HFFc6 (cell line): ENCODE results near the gene ITPRIPL1. TPM values are rescaled to one million over a fixed set of nuclear protein-coding genes. Genes with fewer than 3 reads are reported as not detected.
A peak's percentile ranks its signal among the peaks of the same experiment; 100 is the strongest.
"Not testable (repeated sequence)": the region's sequence is repeated elsewhere in the genome, so short reads cannot be mapped to it uniquely, and the experiment has no call there.

Source experiments
- DNase-seq: peaks from one replicate; pipeline ENCODE4 v3.0.0-alpha.2; 2018
- H3K27ac Mint-ChIP-seq: 2 replicates; pipeline ENCODE4 v1.8.0; 2020; ENCODE audit warnings: mild to moderate bottlenecking, mixed read lengths
- H3K27me3 Mint-ChIP-seq: 2 replicates; pipeline ENCODE4 v1.8.0; 2021; ENCODE audit warnings: mild to moderate bottlenecking, moderate library complexity, mixed read lengths; ENCODE audit not compliant: insufficient read depth
- H3K36me3 Mint-ChIP-seq: 2 replicates; pipeline ENCODE4 v1.8.0; 2021; ENCODE audit warnings: low read depth, mixed read lengths
- H3K4me1 Mint-ChIP-seq: 2 replicates; pipeline ENCODE4 v1.8.0; 2020; ENCODE audit warnings: low read depth, mixed read lengths
- H3K4me3 Mint-ChIP-seq: 2 replicates; pipeline ENCODE4 v1.8.0; 2020; ENCODE audit warnings: mild to moderate bottlenecking, moderate library complexity, mixed read lengths
- H3K9me3 Mint-ChIP-seq: 2 replicates; pipeline ENCODE4 v1.8.0; 2020; ENCODE audit warnings: mild to moderate bottlenecking, mixed read lengths
- long read RNA-seq: library from polyadenylated mRNA; unstranded; transcript quantifications from one replicate; pipeline ENCODE4 v2.0.0, GENCODE V29; 2019
- total RNA-seq, 6 experiments: library from RNA; stranded (reverse); fragmentation: NEBNext Ultra II Directional; extraction: Animal tissue kit (Norgen Biotek cat#: 25700); gene quantifications; 2 replicates in 1 of 6; 3 replicates in 5 of 6; pipeline ENCODE4 v1.2.3, GENCODE V29; 2021
- TF ChIP-seq, protein P1 (sequence below): fragments of 200-600 bp; sonication (generic); IDR thresholded peaks from 2 replicates; pipeline ENCODE4 v1.5.0; 2021; ENCODE audit warnings: antibody characterized with exemption, mild to moderate bottlenecking

Gene ITPRIPL1, protein sequence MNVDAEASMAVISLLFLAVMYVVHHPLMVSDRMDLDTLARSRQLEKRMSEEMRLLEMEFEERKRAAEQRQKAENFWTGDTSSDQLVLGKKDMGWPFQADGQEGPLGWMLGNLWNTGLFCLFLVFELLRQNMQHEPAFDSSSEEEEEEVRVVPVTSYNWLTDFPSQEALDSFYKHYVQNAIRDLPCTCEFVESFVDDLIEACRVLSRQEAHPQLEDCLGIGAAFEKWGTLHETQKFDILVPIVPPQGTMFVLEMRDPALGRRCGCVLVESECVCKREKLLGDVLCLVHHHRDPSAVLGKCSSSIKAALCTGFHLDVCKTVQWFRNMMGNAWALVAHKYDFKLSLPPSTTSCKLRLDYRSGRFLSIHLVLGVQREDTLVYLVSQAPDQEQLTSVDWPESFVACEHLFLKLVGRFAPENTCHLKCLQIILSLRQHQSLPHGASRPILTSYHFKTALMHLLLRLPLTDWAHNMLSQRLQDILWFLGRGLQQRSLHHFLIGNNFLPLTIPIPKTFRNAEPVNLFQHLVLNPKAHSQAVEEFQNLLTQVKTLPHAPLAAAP
- 1 to 10 TPM in 2 of 6 experiments, under 1 TPM in 4; 0.55 to 1.2 (median 0.94) TPM for total RNA-seq
- long read RNA-seq = 0 reads

DNA sequence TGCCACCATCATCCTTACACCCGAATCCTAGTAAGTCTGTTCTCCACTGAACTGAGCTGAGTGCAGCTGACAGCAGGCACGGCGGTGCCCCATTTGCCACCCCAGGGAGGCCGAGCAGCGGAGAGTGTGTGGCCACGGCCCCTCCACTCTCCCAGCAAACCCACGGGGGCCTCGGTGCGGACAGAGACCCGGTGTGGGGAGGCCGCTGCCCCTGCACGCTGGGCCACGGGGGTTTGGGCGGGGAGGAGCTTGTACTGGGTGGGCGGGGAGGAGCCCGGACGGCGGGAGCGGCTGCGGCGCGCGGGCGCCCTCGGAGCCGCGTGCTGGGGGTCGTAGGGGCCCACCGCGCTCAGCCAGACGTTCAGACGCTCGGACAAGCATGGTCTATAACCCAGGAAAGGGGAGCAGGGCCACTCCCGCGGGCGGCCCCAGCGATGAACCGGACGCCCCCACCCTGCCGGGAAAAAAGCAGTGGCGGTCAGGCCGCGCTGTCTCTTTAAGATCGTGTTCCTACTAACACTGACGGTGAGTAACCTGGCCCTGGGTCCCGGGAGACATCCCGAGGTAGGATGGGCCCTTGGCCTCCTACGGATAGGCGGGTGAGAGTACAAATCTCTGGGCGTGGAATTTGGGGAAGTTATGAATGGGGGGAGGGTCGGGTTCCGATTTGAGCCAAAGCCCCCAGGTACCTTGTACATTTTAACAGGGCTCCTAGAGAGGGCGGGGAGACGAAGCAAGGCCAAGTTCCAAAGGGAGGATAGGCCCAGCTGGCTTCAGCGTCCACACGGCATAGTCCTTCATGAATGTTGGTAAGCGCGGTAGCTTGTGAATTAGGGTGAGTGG lies at the start of gene ITPRIPL1:
ITPRIPL1 (plus strand) TSS at position 277 of the 843 bp plus-strand sequence; CDS start at position 800, 523 bp downstream.
- Mint-ChIP-seq H3K4me1 (peaks cover 30% of the 10 kb centered on the region), H3K4me3 (peak within 1 kb of the TSS; percentile 85), H3K9me3 (no peaks in the 10 kb centered on the region), H3K27me3 (peaks cover 18% of the 10 kb centered on the region; the same call in 1 of the 2 replicates), H3K27ac (peak within 1 kb of the TSS; percentile 55), H3K36me3 (no peaks in the 10 kb centered on the region; the same call in 1 of the 2 replicates)
- TF ChIP-seq, protein P1, sequence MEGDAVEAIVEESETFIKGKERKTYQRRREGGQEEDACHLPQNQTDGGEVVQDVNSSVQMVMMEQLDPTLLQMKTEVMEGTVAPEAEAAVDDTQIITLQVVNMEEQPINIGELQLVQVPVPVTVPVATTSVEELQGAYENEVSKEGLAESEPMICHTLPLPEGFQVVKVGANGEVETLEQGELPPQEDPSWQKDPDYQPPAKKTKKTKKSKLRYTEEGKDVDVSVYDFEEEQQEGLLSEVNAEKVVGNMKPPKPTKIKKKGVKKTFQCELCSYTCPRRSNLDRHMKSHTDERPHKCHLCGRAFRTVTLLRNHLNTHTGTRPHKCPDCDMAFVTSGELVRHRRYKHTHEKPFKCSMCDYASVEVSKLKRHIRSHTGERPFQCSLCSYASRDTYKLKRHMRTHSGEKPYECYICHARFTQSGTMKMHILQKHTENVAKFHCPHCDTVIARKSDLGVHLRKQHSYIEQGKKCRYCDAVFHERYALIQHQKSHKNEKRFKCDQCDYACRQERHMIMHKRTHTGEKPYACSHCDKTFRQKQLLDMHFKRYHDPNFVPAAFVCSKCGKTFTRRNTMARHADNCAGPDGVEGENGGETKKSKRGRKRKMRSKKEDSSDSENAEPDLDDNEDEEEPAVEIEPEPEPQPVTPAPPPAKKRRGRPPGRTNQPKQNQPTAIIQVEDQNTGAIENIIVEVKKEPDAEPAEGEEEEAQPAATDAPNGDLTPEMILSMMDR = no peak
- DNase-seq = no peak

DNA sequence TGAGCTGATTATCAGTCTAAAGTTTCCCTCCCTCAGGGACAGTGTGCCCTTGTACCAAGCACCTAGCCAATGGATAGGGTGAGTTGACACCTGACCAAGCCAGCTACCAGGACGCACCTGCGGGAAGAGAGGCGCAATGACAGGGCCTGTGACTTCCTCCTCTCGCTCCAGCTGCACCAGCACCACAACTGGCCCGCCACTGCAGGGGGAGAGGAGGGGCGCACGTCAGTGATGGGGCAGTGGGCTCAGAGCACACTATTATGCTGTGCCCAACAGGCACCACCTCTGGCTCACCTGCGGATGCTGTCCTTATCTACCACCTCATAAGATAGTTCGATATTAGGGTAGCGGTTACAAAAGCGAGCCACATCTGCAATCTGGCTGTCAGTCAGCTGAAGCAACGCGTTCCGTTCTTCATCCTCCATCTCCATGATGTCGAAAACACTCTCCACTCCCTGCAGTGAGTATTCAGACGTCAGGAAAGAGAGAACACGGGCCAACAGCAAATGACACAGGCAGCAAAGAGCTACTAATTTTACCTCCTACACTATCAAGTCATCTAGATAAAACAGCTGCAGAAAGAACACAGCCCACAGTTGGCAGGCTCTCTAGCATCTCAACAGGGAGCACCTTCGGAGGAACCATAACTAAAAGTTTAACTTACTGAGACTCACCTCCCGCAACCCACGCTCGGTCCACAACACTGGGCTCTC lies 48.2 kb upstream of the ITPRIPL1 start:
- H3K4me1 Mint-ChIP-seq = peaks cover 9% of the 10 kb centered on the region
- TF ChIP-seq, protein P1 = no peak
- no peaks in the 10 kb centered on the region; the same call in 1 of the 2 replicates for H3K27me3 Mint-ChIP-seq
- DNase-seq = no peak
- no peaks in the 10 kb centered on the region for H3K9me3 Mint-ChIP-seq
- H3K36me3 Mint-ChIP-seq = peaks cover 42% of the 10 kb centered on the region
- no peak overlapping the region for H3K27ac Mint-ChIP-seq
- no peak overlapping the region for H3K4me3 Mint-ChIP-seq

DNA sequence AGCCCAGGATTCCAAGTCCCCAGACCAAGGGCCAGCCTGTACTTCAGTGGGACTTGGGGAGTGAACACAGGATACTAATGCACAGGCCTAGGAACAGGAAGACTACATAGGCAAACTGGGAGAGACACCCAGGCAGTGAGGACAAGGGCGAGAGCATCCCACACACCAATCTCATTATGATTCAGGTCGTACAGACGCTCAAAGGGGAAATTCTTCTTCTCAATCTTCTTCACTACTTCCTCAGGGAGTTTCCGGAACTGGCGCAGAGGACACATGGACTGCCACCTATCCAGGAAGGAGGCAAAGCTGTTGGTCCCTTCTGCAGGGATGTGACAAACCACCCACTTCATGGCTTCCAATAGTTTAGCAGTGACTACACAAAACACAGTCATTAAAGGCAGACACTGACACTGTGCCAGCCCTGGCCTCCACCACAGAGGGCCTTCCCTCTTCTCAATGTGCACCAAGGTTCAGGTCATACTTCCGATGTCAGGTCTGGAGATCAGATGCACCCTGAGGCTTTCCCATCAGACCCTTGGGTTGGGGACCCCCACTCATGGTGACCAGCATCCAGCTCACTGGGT lies 37.8 kb upstream of the ITPRIPL1 start:
- Mint-ChIP-seq H3K9me3 (no peaks in the 10 kb centered on the region), H3K27ac (no peak overlapping the region), H3K4me3 (no peak overlapping the region), H3K4me1 (no peaks in the 10 kb centered on the region), H3K36me3 (peaks cover 37% of the 10 kb centered on the region), H3K27me3 (no peaks in the 10 kb centered on the region)
- no peak for DNase-seq
- TF ChIP-seq, protein P1 = no peak

DNA sequence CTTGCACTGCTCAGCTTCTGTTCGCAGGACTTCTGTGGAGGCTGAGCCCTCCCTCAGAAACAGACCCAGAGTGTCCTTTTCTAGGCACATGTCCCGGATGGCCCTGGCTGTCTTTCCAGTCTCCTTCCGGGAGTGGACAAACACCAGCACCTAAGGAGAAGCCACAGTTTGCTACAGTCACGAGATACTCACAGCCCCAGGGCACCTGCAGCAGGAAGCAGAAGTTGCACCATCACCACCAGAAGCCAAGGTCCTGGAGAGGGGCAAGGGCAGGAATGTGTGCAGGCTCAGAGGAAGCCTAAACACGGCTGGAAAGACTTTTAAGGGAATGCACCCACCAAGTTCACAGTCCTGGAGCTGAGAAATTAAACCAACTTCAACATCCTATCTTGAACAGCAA lies 33.4 kb upstream of the ITPRIPL1 start:
- Mint-ChIP-seq H3K27ac (no peak overlapping the region), H3K36me3 (peaks cover 43% of the 10 kb centered on the region), H3K27me3 (no peaks in the 10 kb centered on the region), H3K4me1 (no peaks in the 10 kb centered on the region), H3K4me3 (no peak overlapping the region), H3K9me3 (no peaks in the 10 kb centered on the region)
- TF ChIP-seq, protein P1 = no peak
- DNase-seq = no peak

DNA sequence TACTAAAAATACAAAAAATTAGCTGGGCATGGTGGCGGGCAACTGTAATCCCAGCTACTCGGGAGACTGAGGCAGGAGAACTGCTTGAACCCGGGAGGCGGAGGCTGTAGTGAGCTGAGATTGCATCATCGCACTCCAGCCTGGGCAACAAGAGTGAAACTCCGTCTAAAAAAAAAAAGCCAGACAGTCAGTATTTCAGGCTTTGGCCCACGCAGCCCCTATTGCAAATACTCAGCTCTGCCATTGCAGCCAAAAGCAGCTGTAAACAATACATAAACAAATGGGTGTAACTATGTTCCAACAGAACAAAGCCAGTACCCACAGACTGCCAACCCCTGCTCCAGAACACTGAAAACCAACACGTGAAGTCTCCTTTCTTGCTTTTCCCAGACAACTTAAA lies 30.8 kb upstream of the ITPRIPL1 start:
- not testable (repeated sequence) for H3K4me1 Mint-ChIP-seq, H3K4me3 Mint-ChIP-seq, H3K9me3 Mint-ChIP-seq, DNase-seq, H3K27me3 Mint-ChIP-seq, H3K27ac Mint-ChIP-seq
- H3K36me3 Mint-ChIP-seq = peaks cover 57% of the 10 kb centered on the region
